Measurements from ENCODE around the gene JCAD.

The JCAD gene

GRCh38 chr10:30050411-30050810 lies 9.0 kb downstream of the JCAD start:
- peak overlapping the region in 1 of 21 experiments; percentile 13 for H3K27ac ChIP-seq
- no peak overlapping the region for H3K4me3 ChIP-seq

- H3K27ac ChIP-seq, result peak overlapping the region in 3 of 21 experiments; percentile 19 to 61 (median 21)
- no peak overlapping the region for H3K4me3 ChIP-seq
Observed at GRCh38 chr10:30048768-30049517, 10.4 kb downstream of the JCAD start.

GRCh38 chr10:30047924-30048531 lies 11.4 kb downstream of the JCAD start:
- Histone ChIP-seq H3K27ac (peak overlapping the region in 3 of 21 experiments; percentile 19 to 61 (median 21)), H3K4me3 (no peak overlapping the region)

GRCh38 chr10:30047430-30047829 lies 12.0 kb downstream of the JCAD start:
- Histone ChIP-seq H3K27ac (no peak overlapping the region), H3K4me3 (no peak overlapping the region)

GRCh38 chr10:30046476-30046875 lies 12.9 kb downstream of the JCAD start:
- H3K27ac ChIP-seq, result no peak overlapping the region
- no peak overlapping the region for H3K4me3 ChIP-seq

GRCh38 chr10:30045961-30046360 lies 13.4 kb downstream of the JCAD start:
- no peak overlapping the region for H3K4me3 ChIP-seq
- H3K27ac ChIP-seq, result no peak overlapping the region

GRCh38 chr10:30043476-30044270 lies 15.7 kb downstream of the JCAD start:
- Histone ChIP-seq H3K27ac (peak overlapping the region in 1 of 21 experiments; percentile 40), H3K4me3 (no peak overlapping the region)

GRCh38 chr10:30042820-30043219 lies 16.6 kb downstream of the JCAD start:
- Histone ChIP-seq H3K27ac (peak overlapping the region in 2 of 21 experiments; percentile 21 to 71), H3K4me3 (no peak overlapping the region)

- H3K27ac ChIP-seq, result peak overlapping the region in 2 of 21 experiments; percentile 9 to 71
- H3K4me3 ChIP-seq, result no peak overlapping the region
Observed at GRCh38 chr10:30041196-30042105, 17.9 kb downstream of the JCAD start.

- H3K27ac ChIP-seq, result peak overlapping the region in 1 of 21 experiments; percentile 22
- no peak overlapping the region for H3K4me3 ChIP-seq
Observed at GRCh38 chr10:30040597-30040996, 18.8 kb downstream of the JCAD start.

GRCh38 chr10:30039988-30040387 lies 19.4 kb downstream of the JCAD start:
- Histone ChIP-seq H3K27ac (no peak overlapping the region), H3K4me3 (no peak overlapping the region)

- Histone ChIP-seq H3K4me3 (no peak overlapping the region), H3K27ac (no peak overlapping the region)
Observed at GRCh38 chr10:30039567-30039966, 19.8 kb downstream of the JCAD start.

GRCh38 chr10:30038781-30039536 lies 20.4 kb downstream of the JCAD start:
- no peak overlapping the region for H3K27ac ChIP-seq
- H3K4me3 ChIP-seq, result no peak overlapping the region

- Histone ChIP-seq H3K4me3 (no peak overlapping the region), H3K27ac (no peak overlapping the region)
Observed at GRCh38 chr10:30037620-30038336, 21.6 kb downstream of the JCAD start.

- Histone ChIP-seq H3K4me3 (no peak overlapping the region), H3K27ac (no peak overlapping the region)
Observed at GRCh38 chr10:30036811-30037210, 22.6 kb downstream of the JCAD start.

- no peak overlapping the region for H3K27ac ChIP-seq
- no peak overlapping the region for H3K4me3 ChIP-seq
Observed at GRCh38 chr10:30036341-30036740, 23.0 kb downstream of the JCAD start.

GRCh38 chr10:30034433-30035137 lies 24.8 kb downstream of the JCAD start:
- Histone ChIP-seq H3K4me3 (no peak overlapping the region), H3K27ac (no peak overlapping the region)

GRCh38 chr10:30032125-30032524 lies 27.3 kb downstream of the JCAD start:
- Histone ChIP-seq H3K27ac (no peak overlapping the region), H3K4me3 (no peak overlapping the region)
